IMR-90 (cell line): ENCODE measurements around the gene HRAS. TPM values are rescaled to one million over a fixed set of nuclear protein-coding genes. Genes with fewer than 3 reads are reported as not detected.

Experiments
- ATAC-seq: fragments of 200-7000 bp; cut with Tn5 transposase; 2 replicates; pipeline ENCODE4 v1.9.1; 2020; ENCODE audit warnings: low read depth, mild to moderate bottlenecking, moderate library complexity
- BruUV-seq: library from RNA; stranded (reverse); fragments of 400-500 nt; replicated peaks from 2 replicates; lab custom pipeline; 2021; lab: Mats Ljungman, UMichigan
- CTCF ChIA-PET: fragments of 300-600 bp; formaldehyde crosslinking; extraction: SDS; loops from one replicate; lab custom pipeline; 2021; ENCODE audit warnings: antibody characterized with exemption; lab: Yijun Ruan, JAX
- POLR2A ChIA-PET: fragments of 300-600 bp; sonication (Branson Sonifier 250); formaldehyde crosslinking; loops from one replicate; lab custom pipeline; 2022; ENCODE audit warnings: antibody characterized with exemption; ENCODE audit not compliant: unreplicated experiment; lab: Charles Lee
- DNase-seq: peaks from one replicate; pipeline ENCODE4 v3.0.0; 2013
- H2AFZ ChIP-seq: replicated peaks from 2 replicates; pipeline ENCODE3; 2013; ENCODE audit warnings: low read length, mild to moderate bottlenecking; ENCODE audit not compliant: poor library complexity
- H2AK5ac ChIP-seq: 2 replicates; pipeline ENCODE4 v1.6.1; 2013; ENCODE audit warnings: low read depth, low read length, inconsistent platforms
- H2AK9ac ChIP-seq: replicated peaks from 2 replicates; pipeline ENCODE3; 2013; ENCODE audit warnings: mild to moderate bottlenecking, low read depth, low read length, moderate library complexity; ENCODE audit not compliant: poor library complexity
- H2BK120ac ChIP-seq: 2 replicates; pipeline ENCODE4 v1.6.1; 2013; ENCODE audit warnings: low read depth, low read length, inconsistent platforms
- H2BK15ac ChIP-seq: 3 replicates; pipeline ENCODE4 v1.6.1; 2013; ENCODE audit warnings: low read depth, low read length, inconsistent platforms
- H2BK20ac ChIP-seq: 2 replicates; pipeline ENCODE4 v1.6.1; 2013; ENCODE audit warnings: low read depth, mild to moderate bottlenecking, inconsistent platforms, low read length, moderate library complexity
- H2BK5ac ChIP-seq: 2 replicates; pipeline ENCODE4 v1.6.1; 2013; ENCODE audit warnings: mild to moderate bottlenecking, low read depth, low read length, inconsistent platforms; ENCODE audit not compliant: poor library complexity, severe bottlenecking
- H3K14ac ChIP-seq: replicated peaks from 2 replicates; pipeline ENCODE4 v1.6.1; 2013; ENCODE audit warnings: low read depth, low read length, inconsistent platforms
- H3K18ac ChIP-seq: 2 replicates; pipeline ENCODE4 v1.6.1; 2013; ENCODE audit warnings: low read depth, low read length, control low read depth
- H3K23ac ChIP-seq: 2 replicates; pipeline ENCODE4 v1.6.1; 2013; ENCODE audit warnings: low read depth, low read length, inconsistent platforms
- H3K27ac ChIP-seq: 2 replicates; pipeline ENCODE4 v1.5.1; 2013; ENCODE audit warnings: mild to moderate bottlenecking, control low read depth, low read length; ENCODE audit not compliant: insufficient read depth
- H3K27me3 ChIP-seq: 2 replicates; pipeline ENCODE4 v1.6.1; 2013; ENCODE audit warnings: low read length; ENCODE audit not compliant: control insufficient read depth, insufficient read depth
- H3K36me3 ChIP-seq: 2 replicates; pipeline ENCODE4 v1.6.1; 2013; ENCODE audit warnings: low read length, mixed read lengths; ENCODE audit not compliant: control insufficient read depth, insufficient read depth
- H3K4ac ChIP-seq: 2 replicates; pipeline ENCODE4 v1.6.1; 2013; ENCODE audit warnings: low read depth, low read length, inconsistent platforms
- H3K4me1 ChIP-seq: 2 replicates; pipeline ENCODE4 v1.6.1; 2013; ENCODE audit warnings: low read length, mixed read lengths; ENCODE audit not compliant: control insufficient read depth, insufficient read depth
- H3K4me2 ChIP-seq: 2 replicates; pipeline ENCODE4 v1.6.1; 2013; ENCODE audit warnings: low read depth, mild to moderate bottlenecking, control low read depth, low read length, moderate library complexity
- H3K4me3 ChIP-seq: 2 replicates; pipeline ENCODE4 v1.5.1; 2013; ENCODE audit warnings: low read depth, mild to moderate bottlenecking, control low read depth, low read length, moderate library complexity; ENCODE audit not compliant: insufficient read depth
- H3K56ac ChIP-seq: 2 replicates; pipeline ENCODE4 v1.6.1; 2013; ENCODE audit warnings: low read length, inconsistent platforms; ENCODE audit not compliant: insufficient read depth; ENCODE audit errors: extremely low read depth
- H3K79me1 ChIP-seq, 2 experiments: 2 replicates each; pipeline ENCODE4 v1.6.1; 2013; ENCODE audit warnings: low read length in 2 of 2, inconsistent platforms in 1 of 2, low read depth in 1 of 2
- H3K9ac ChIP-seq: 2 replicates; pipeline ENCODE4 v1.6.1; 2013; ENCODE audit warnings: low read depth, low read length, control low read depth
- H3K9me1 ChIP-seq: 2 replicates; pipeline ENCODE4 v1.6.1; 2013; ENCODE audit warnings: low read length, inconsistent platforms; ENCODE audit not compliant: insufficient read depth
- H3K9me3 ChIP-seq: 2 replicates; pipeline ENCODE4 v1.6.1; 2013; ENCODE audit warnings: low read length; ENCODE audit not compliant: control insufficient read depth, insufficient read depth
- H4K20me1 ChIP-seq: 2 replicates; pipeline ENCODE4 v1.6.1; 2013; ENCODE audit warnings: low read length, inconsistent platforms; ENCODE audit not compliant: insufficient read depth
- H4K5ac ChIP-seq: 2 replicates; pipeline ENCODE4 v1.6.1; 2013; ENCODE audit warnings: mild to moderate bottlenecking, low read depth, low read length, control low read depth
- H4K8ac ChIP-seq, 2 experiments: 2 replicates each; pipeline ENCODE4 v1.6.1; 2013; ENCODE audit warnings: low read depth in 2 of 2, low read length in 2 of 2, control low read depth in 1 of 2, inconsistent platforms in 1 of 2
- H4K91ac ChIP-seq: 2 replicates; pipeline ENCODE4 v1.6.1; 2013; ENCODE audit warnings: low read depth, low read length, inconsistent platforms; ENCODE audit not compliant: insufficient read depth
- BHLHE40 ChIP-seq: fragments of 150-350 bp; IDR thresholded peaks from 2 replicates; pipeline ENCODE4 v1.6.1; 2016; ENCODE audit warnings: mild to moderate bottlenecking, low read depth, low read length
- CEBPB ChIP-seq: IDR thresholded peaks from 2 replicates; pipeline ENCODE4 v1.6.1; 2012; ENCODE audit warnings: low read depth, low read length, improper control_type of control experiment
- CHD1 ChIP-seq: IDR thresholded peaks from 2 replicates; pipeline ENCODE4 v1.6.1; 2012; ENCODE audit warnings: low read depth, low read length, improper control_type of control experiment
- FOS ChIP-seq: fragments of 150-350 bp; IDR thresholded peaks from 2 replicates; pipeline ENCODE4 v1.6.1; 2016; ENCODE audit warnings: low read depth, low read length
- MAFK ChIP-seq: IDR thresholded peaks from 2 replicates; pipeline ENCODE4 v1.6.1; 2012; ENCODE audit warnings: low read depth, low read length, improper control_type of control experiment
- MAZ ChIP-seq: IDR thresholded peaks from 2 replicates; pipeline ENCODE4 v1.6.1; 2012; ENCODE audit warnings: low read depth, mild to moderate bottlenecking, low read length, improper control_type of control experiment, moderate library complexity, borderline replicate concordance
- MXI1 ChIP-seq: IDR thresholded peaks from 2 replicates; pipeline ENCODE4 v1.6.1; 2012; ENCODE audit warnings: low read depth, mild to moderate bottlenecking, low read length, moderate library complexity, borderline replicate concordance
- NFE2L2 ChIP-seq: fragments of 150-350 bp; IDR thresholded peaks from 2 replicates; pipeline ENCODE4 v1.6.1; 2016; ENCODE audit warnings: low read depth, mild to moderate bottlenecking, low read length
- POLR2A ChIP-seq: IDR thresholded peaks from 2 replicates; pipeline ENCODE4 v1.6.1; 2012; ENCODE audit warnings: mild to moderate bottlenecking, low read depth, low read length
- RAD21 ChIP-seq: IDR thresholded peaks from 2 replicates; pipeline ENCODE4 v1.6.1; 2012; ENCODE audit warnings: low read length, improper control_type of control experiment
- RCOR1 ChIP-seq: IDR thresholded peaks from 2 replicates; pipeline ENCODE4 v1.6.1; 2012; ENCODE audit warnings: mild to moderate bottlenecking, low read length, improper control_type of control experiment; ENCODE audit not compliant: insufficient replicate concordance
- RFX5 ChIP-seq: IDR thresholded peaks from 2 replicates; pipeline ENCODE4 v1.8.0; 2012; ENCODE audit warnings: low read depth, mild to moderate bottlenecking, low read length, moderate library complexity
- SMC3 ChIP-seq: fragments of 150-350 bp; IDR thresholded peaks from 2 replicates; pipeline ENCODE4 v1.6.1; 2016; ENCODE audit warnings: low read depth, mild to moderate bottlenecking, antibody characterized with exemption, low read length, moderate library complexity
- WGBS, 2 experiments: methylation state at CpG; one replicate each; pipeline versions ENCODE4 v1.1.5 to v1.1.7; 2013; ENCODE audit warnings: missing lambda C conversion rate in 2 of 2; ENCODE audit not compliant: insufficient read length in 1 of 2; ENCODE audit errors: extremely low coverage in 2 of 2; 5-methylcytosine and 5-hydroxymethylcytosine counted together
- dilution Hi-C: fragments of 300-500 bp; cut with HindIII; formaldehyde crosslinking; loops from one replicate; pipeline ENCODE4 v1.14.3; 2018; ENCODE audit warnings: low sequenced_read_pairs; ENCODE audit not compliant: unreplicated experiment
- in situ Hi-C: fragments of 300-500 bp; cut with MboI; formaldehyde crosslinking; loops from 3 replicates; pipeline ENCODE4 v1.14.3; 2019; ENCODE audit warnings: low sequenced_read_pairs, inconsistent platforms, mixed read lengths
- intact Hi-C: fragments of 100-400 bp; cut with micrococcal nuclease; formaldehyde crosslinking; loops from 2 replicates; pipeline ENCODE4 v1.10.0; 2022
- polyA plus RNA-seq, 3 experiments: library from polyadenylated mRNA; depleted of rRNA; stranded (reverse); fragments of >200 nt; gene quantifications; 2 replicates each; pipeline ENCODE4 v1.2.3, GENCODE V29; 2012; ENCODE audit warnings: low replicate concordance in 1 of 3
- total RNA-seq: library from RNA; depleted of rRNA; stranded (reverse); fragments of >200 nt; gene quantifications from 2 replicates; pipeline ENCODE4 v1.2.3, GENCODE V29; 2012
- TF ChIP-seq, protein P1 (sequence below): fragments of 150-350 bp; IDR thresholded peaks from 2 replicates; pipeline ENCODE4 v1.6.1; 2016; ENCODE audit warnings: low read depth, mild to moderate bottlenecking, low read length, moderate library complexity, borderline replicate concordance
- TF ChIP-seq, protein P2 (sequence below): conservative IDR thresholded peaks from 2 replicates; pipeline ENCODE4 v1.5.1; 2012; ENCODE audit warnings: mild to moderate bottlenecking, low read depth, low read length, improper control_type of control experiment
- TF ChIP-seq, protein P3 (sequence below): fragments of 150-350 bp; IDR thresholded peaks from 2 replicates; pipeline ENCODE4 v1.6.1; 2017; ENCODE audit warnings: mild to moderate bottlenecking, antibody characterized with exemption, low read length, low read depth

The HRAS gene
- total and polyA plus RNA-seq, 2 of the 4 experiments (the other 2 are of a cell fraction), result 108 to 123 TPM

DNA sequence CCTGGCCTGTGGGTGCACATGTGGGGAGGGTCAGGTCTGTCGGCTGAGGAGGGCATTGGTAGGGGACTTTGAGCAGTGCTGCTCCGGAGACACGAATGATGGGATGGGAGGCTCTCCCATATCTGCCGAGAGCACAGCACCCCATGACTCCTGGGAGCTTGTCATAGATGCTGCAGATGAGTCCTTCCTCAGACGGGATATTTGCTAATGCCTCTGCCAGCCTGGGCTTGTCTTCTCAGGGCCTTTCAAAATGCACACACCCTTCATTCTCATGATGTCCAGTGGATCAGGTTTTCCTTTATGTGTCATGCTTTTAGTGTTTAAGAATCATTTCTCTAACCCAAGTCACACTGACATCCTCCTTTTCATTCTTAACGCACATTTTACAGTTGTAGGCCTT is 20.2 kb downstream of the HRAS start:
- Histone ChIP-seq H2AFZ (no peak overlapping the region), H3K18ac (no peak overlapping the region), H3K56ac (no peak overlapping the region), H3K79me1 (peaks cover 0 to 3% of the 10 kb centered on the region in 2 experiments; a peak in 2 of 4 replicates), H4K5ac (no peak overlapping the region), H2BK5ac (no peak overlapping the region), H2BK120ac (no peak overlapping the region), H3K14ac (no peak overlapping the region), H3K27me3 (no peaks in the 10 kb centered on the region), H3K9me1 (peaks cover 3% of the 10 kb centered on the region; the same call in 1 of the 2 replicates), H3K9me3 (peaks cover 6% of the 10 kb centered on the region; the same call in 1 of the 2 replicates), H3K36me3 (peaks cover 12% of the 10 kb centered on the region), H2BK15ac (no peak overlapping the region), H3K23ac (no peak overlapping the region), H4K8ac (no peak overlapping the region), H4K91ac (no peak overlapping the region), H2AK5ac (no peak overlapping the region), H3K4me3 (no peak overlapping the region), H3K4me1 (no peaks in the 10 kb centered on the region), H3K4ac (no peak overlapping the region), H2BK20ac (no peak overlapping the region), H2AK9ac (no peak overlapping the region), H3K27ac (no peak overlapping the region), H3K9ac (no peak overlapping the region), H4K20me1 (no peaks in the 10 kb centered on the region), H3K4me2 (no peak overlapping the region)
- BruUV-seq, result no TSS peak
- no peak for TF ChIP-seq SMC3
- TF ChIP-seq POLR2A, result no peak
- no peak for TF ChIP-seq CEBPB
- TF ChIP-seq, protein P1, sequence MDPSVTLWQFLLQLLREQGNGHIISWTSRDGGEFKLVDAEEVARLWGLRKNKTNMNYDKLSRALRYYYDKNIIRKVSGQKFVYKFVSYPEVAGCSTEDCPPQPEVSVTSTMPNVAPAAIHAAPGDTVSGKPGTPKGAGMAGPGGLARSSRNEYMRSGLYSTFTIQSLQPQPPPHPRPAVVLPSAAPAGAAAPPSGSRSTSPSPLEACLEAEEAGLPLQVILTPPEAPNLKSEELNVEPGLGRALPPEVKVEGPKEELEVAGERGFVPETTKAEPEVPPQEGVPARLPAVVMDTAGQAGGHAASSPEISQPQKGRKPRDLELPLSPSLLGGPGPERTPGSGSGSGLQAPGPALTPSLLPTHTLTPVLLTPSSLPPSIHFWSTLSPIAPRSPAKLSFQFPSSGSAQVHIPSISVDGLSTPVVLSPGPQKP, result no peak
- no peak for TF ChIP-seq MAFK
- TF ChIP-seq, protein P2, sequence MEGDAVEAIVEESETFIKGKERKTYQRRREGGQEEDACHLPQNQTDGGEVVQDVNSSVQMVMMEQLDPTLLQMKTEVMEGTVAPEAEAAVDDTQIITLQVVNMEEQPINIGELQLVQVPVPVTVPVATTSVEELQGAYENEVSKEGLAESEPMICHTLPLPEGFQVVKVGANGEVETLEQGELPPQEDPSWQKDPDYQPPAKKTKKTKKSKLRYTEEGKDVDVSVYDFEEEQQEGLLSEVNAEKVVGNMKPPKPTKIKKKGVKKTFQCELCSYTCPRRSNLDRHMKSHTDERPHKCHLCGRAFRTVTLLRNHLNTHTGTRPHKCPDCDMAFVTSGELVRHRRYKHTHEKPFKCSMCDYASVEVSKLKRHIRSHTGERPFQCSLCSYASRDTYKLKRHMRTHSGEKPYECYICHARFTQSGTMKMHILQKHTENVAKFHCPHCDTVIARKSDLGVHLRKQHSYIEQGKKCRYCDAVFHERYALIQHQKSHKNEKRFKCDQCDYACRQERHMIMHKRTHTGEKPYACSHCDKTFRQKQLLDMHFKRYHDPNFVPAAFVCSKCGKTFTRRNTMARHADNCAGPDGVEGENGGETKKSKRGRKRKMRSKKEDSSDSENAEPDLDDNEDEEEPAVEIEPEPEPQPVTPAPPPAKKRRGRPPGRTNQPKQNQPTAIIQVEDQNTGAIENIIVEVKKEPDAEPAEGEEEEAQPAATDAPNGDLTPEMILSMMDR, result no peak
- TF ChIP-seq RFX5, result no peak
- TF ChIP-seq RCOR1, result no peak
- no peak for TF ChIP-seq FOS
- TF ChIP-seq, protein P3, sequence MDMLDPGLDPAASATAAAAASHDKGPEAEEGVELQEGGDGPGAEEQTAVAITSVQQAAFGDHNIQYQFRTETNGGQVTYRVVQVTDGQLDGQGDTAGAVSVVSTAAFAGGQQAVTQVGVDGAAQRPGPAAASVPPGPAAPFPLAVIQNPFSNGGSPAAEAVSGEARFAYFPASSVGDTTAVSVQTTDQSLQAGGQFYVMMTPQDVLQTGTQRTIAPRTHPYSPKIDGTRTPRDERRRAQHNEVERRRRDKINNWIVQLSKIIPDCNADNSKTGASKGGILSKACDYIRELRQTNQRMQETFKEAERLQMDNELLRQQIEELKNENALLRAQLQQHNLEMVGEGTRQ, result no peak
- TF ChIP-seq CHD1, result no peak
- no peak for TF ChIP-seq BHLHE40
- no peak for TF ChIP-seq MXI1
- TF ChIP-seq MAZ, result no peak
- TF ChIP-seq NFE2L2, result no peak
- TF ChIP-seq RAD21, result no peak
- dilution Hi-C loops (no loop called here), intact Hi-C loops (loop anchor here (5.0 kb wide), 1 partner anchor 308 kb away; the partner anchor contains the start of genes BET1L and RIC8A), in situ Hi-C loops (no loop called here)
- ATAC-seq (no peak), DNase-seq (no peak)
- CTCF ChIA-PET, result no interaction called here
- POLR2A ChIA-PET, result no interaction called here
- WGBS, 2 experiments, result 100% methylated on average over 1 of the region's 6 CpGs; no CpG with 5 or more reads in 1 of the 2 experiments
